CD4-positive, alpha-beta T cell treated with Interleukin-1 beta for 1 hour (primary cell): ENCODE results near the gene PADI6.

Experiments
- DNase-seq, 2 donors: peaks; one replicate each; pipeline ENCODE4 v3.0.0-alpha.2; 2020 to 2022

PADI6 gene

DNA sequence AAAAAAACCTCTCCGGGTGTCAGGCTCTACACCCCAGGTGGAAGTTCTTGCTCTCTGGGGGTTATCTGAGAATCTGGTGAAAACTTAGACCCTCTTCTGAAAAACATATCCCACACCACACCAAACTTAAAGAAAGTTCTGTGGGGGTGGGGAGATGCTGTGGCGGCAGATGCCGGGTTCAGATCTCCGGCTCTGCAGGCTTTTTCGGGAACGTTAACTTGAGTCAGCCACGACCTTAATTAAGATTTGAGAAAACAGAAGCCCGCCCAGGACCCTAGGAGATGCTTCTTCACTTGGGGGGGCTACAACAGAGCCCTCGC is 65.2 kb downstream of the PADI6 start:
- no peak for DNase-seq

- DNase-seq: peak; percentile 49 to 56
Measured at GRCh38 chr1:17437580-17438317, 65.8 kb downstream of the PADI6 start.

GRCh38 chr1:17438318-17439249 is 66.6 kb downstream of the PADI6 start:
- DNase-seq: peak; percentile 73 to 74

GRCh38 chr1:17439250-17440073 is 67.5 kb downstream of the PADI6 start, which contains the start of gene RCC2:
Gene RCC2 (minus strand): TSS chr1:17439677. CDS start chr1:17438514, 1,163 bp downstream.
- DNase-seq: peak; percentile 76 to 79

DNA sequence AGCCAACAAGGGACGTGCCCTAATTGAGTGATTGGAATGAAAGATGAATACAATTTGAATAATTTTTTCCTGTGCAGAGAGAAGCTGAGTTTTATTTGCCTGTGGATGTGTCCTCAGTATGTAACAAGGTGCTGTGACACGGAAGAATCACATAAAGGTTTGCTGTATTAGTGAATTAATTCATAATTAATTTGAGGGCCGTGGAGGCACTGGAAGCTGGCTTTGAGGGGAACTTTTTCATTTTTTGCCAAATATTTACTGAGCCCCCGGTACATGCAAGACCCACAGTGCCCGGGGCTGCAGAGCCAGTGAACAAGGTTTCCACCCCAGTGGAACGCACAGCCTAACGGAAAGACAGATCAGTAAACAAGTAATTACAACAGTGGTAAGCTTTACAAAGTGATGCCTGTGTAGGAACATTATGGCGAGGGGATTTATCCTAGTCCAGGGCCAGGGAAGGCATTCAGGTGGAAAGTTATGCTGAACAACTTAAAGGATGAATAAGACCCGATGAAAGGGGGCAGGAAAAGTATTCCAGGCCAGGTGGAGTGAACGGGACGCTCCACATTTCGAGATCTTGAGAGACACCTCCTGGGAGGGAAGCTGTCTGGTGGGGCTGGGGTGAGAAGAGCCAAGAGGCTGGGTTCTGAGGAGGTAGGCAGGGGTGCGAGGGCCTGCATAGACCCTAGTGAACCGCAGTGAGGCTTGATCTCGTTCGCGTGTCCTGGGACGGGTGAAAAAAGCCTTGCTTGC is 68.3 kb downstream of the PADI6 start:
- no peak for DNase-seq

- DNase-seq: no peak
Measured at GRCh38 chr1:17440827-17441168, 68.8 kb downstream of the PADI6 start.

DNA sequence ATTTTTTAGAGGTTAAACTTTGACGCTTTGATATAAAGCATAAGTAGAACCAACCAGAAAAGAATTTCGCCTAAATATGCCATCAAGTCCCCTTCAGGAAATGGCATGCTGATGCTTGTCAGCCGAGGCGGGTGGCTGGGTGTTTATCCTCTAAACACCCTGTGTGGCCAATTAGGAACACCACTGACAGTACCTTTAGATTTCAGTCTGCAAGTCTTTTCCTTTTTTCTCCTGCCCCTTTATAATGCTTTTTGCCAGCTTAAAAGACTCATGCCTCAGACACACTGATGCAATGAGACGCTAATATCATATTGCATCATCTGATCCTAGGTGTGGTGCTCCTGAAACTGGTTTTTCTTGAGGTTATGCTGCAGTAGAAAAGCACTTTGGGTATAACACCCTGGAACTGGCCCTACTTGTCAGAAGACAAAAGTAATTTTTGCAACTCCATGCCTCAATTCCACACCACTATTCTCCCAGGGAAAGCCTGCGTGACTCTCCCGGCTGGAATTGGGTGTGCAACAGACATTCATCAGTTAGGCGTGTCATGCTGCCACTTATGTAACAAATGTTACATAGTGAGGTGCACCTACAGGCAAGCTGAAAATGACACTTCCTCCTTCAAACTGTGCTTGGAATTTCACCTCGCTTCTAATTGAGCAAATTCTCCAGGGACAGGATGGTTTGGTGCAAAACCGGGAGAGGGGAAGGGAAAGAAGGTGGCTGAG is 69.4 kb downstream of the PADI6 start:
- DNase-seq: no peak

- no peak for DNase-seq
Measured at GRCh38 chr1:17441993-17442357, 70.0 kb downstream of the PADI6 start.

DNA sequence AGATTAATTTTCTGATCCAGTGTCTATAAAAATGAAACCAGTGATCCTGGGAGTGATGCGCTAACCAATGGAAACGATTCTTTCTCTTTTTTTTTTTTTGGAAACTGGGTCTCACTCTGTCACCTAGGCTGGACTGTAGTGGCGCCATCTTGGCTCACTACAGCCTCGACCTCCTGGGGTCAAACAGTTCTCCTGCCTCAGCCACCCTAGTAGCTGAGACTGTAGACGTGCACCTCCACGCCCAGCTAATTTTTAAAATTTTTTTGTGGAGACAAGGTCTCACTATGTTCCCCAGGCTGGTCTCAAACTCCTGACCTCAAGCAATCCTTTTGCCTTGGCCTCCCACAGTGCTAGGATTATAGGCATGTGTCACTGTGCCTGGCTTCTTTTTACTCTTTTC is 70.8 kb downstream of the PADI6 start:
- DNase-seq: no peak

DNA sequence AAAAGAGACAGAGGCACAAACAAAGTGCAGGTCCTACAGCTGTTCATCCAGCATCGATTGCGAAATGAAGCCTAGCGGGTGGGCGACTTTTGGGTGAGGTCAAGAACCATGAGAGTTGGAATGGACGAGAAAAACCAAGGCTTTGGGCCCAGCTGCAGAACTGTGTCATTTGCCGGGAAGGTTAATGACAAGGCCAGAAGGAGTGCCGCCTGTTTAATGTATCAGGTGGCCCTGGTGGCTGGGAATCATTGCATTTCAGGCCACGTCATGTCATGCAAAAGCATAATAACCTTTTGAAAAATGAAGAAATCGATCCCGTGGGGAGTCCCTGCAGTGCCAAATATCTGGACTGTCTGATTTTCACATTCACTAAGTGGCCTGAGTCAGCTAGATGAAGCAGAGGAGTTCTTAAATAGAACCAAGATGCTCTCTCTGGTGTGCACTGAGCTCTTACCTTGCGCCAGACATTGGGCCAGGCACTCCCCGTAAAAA is 75.6 kb downstream of the PADI6 start:
- no peak for DNase-seq
